ENCODE data around the gene RUFY1. TPM values are rescaled to one million over a fixed set of nuclear protein-coding genes. Genes with fewer than 3 reads are reported as not detected.

Gene RUFY1
- total and polyA plus RNA-seq, 2 donors (not counting 3 experiments of a cell fraction or from before 2014, with no cell fraction given): 25.6 to 44.9 TPM

DNA sequence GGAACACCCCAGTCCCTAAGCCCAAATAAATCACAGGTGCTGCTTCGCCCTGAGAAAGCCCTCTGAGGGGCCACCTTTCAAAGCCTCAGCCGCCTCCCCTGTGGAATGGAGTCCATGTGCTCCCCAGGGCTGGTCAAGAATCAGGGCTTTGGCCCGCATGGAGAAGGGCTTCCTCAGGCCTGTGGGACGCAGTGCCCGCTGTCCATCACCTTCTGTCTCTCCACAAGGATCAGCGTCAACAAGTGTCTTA lies 56.5 kb downstream of the RUFY1 start:
- intact Hi-C loops (cut with micrococcal nuclease) (no loop called here), dilution Hi-C loops (cut with MboI; ENCODE audit: extremely low pct_ligation_motif_present, low sequenced_read_pairs) (no loop called here)
- TF ChIP-seq, protein P1, sequence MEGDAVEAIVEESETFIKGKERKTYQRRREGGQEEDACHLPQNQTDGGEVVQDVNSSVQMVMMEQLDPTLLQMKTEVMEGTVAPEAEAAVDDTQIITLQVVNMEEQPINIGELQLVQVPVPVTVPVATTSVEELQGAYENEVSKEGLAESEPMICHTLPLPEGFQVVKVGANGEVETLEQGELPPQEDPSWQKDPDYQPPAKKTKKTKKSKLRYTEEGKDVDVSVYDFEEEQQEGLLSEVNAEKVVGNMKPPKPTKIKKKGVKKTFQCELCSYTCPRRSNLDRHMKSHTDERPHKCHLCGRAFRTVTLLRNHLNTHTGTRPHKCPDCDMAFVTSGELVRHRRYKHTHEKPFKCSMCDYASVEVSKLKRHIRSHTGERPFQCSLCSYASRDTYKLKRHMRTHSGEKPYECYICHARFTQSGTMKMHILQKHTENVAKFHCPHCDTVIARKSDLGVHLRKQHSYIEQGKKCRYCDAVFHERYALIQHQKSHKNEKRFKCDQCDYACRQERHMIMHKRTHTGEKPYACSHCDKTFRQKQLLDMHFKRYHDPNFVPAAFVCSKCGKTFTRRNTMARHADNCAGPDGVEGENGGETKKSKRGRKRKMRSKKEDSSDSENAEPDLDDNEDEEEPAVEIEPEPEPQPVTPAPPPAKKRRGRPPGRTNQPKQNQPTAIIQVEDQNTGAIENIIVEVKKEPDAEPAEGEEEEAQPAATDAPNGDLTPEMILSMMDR (IDR thresholded peaks at IDR 0.05; ENCODE audit: extremely low read depth in 1 of 2, insufficient read depth in 1 of 2, low read depth in 1 of 2, low read length in 2 of 2): no peak
- no peak for TF ChIP-seq GATA2 (IDR thresholded peaks at IDR 0.05; ENCODE audit: insufficient read depth, insufficient read length, low read depth, low read length)
- TF ChIP-seq, protein P2, sequence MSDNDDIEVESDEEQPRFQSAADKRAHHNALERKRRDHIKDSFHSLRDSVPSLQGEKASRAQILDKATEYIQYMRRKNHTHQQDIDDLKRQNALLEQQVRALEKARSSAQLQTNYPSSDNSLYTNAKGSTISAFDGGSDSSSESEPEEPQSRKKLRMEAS (IDR thresholded peaks at IDR 0.05; ENCODE audit: insufficient read depth, insufficient read length): no peak
- TF ChIP-seq POLR2AphosphoS5 (IDR thresholded peaks at IDR 0.05; ENCODE audit: insufficient read depth, low read depth, low read length): no peak
- TF ChIP-seq MYC (IDR thresholded peaks at IDR 0.05; ENCODE audit: low read depth, low read length): no peak
- H3K36me3 ChIP-seq (ENCODE audit: control insufficient read depth in 2 of 2, extremely low read depth in 1 of 2, insufficient read depth in 2 of 2, low read length in 2 of 2): peaks cover 10 to 49% of the 10 kb centered on the region in 2 experiments
- H4K20me1 ChIP-seq (replicated peaks; ENCODE audit: control insufficient read depth, extremely low read depth, insufficient read depth, low read length): no peaks in the 10 kb centered on the region
- no peaks in the 10 kb centered on the region for H3K27me3 ChIP-seq (ENCODE audit: control insufficient read depth in 2 of 2, insufficient read depth in 2 of 2, low read length in 2 of 2)
- no peak overlapping the region for H3K4me3 ChIP-seq (replicated peaks in 1 of 3; ENCODE audit: insufficient read depth in 1 of 3, low read depth in 1 of 3, low read length in 3 of 3)
- ChIA-PET CTCF (interaction anchor here (0.5 kb wide), 1 partner anchor 151 kb away, joined by 3 read pairs; no protein-coding TSS in a partner anchor), POLR2A (interaction anchor here (3.7 kb wide), 1 partner anchor 17 kb away, joined by 12 read pairs; the partner anchor contains the start of gene HNRNPH1)
- no peak overlapping the region for H3K4me2 ChIP-seq (ENCODE audit: insufficient read depth, low read length)
- DNase-seq (ENCODE audit: low read depth, low spot score) (no peak), FAIRE-seq (no peak)
- H3K9me3 ChIP-seq (replicated peaks; ENCODE audit: control insufficient read depth, insufficient read depth, low read length): no peaks in the 10 kb centered on the region
- no peaks in the 10 kb centered on the region for H3K9me1 ChIP-seq (replicated peaks; ENCODE audit: control insufficient read depth, extremely low read depth, insufficient read depth, low read length)
- H3K4me1 ChIP-seq (ENCODE audit: control insufficient read depth, extremely low read depth, insufficient read depth, low read length): no peaks in the 10 kb centered on the region
- H2AFZ ChIP-seq (ENCODE audit: low read depth, low read length): no peak overlapping the region
- H3K27ac ChIP-seq (ENCODE audit: insufficient read depth, low read depth, low read length): no peak overlapping the region
- no TSS peak for BruUV-seq (replicated peaks)
- no peak overlapping the region for H3K9ac ChIP-seq (replicated peaks; ENCODE audit: extremely low read depth, insufficient read depth, low read length)
- H3K79me2 ChIP-seq (ENCODE audit: control insufficient read depth, insufficient read depth, low read length): no peaks in the 10 kb centered on the region

All from endothelial cell of umbilical vein (primary cell).